Measurements from ENCODE around the gene C20orf96. TPM values are rescaled to one million over a fixed set of nuclear protein-coding genes. Genes with fewer than 3 reads are reported as not detected.
"Not testable (repeated sequence)": the region's sequence is repeated elsewhere in the genome, so short reads cannot be mapped to it uniquely, and the experiment has no call there.

The C20orf96 gene
- total RNA-seq = 1.7 and 3.9 TPM in 2 replicates

GRCh38 chr20:290084-290831, at the start of gene C20orf96:
C20orf96 (minus strand) TSS chr20:290750; CDS start chr20:290610, 140 bp downstream.
- DNase-seq (ENCODE audit: low read depth) = peak; percentile 68
- peak within 1 kb of the TSS; percentile 100 for H3K4me3 ChIP-seq (ENCODE audit: low read depth, low read length)
- TF ChIP-seq CTCF (conservative IDR thresholded peaks at IDR 0.05; ENCODE audit: low read depth, low read length) = peak; percentile 46

GRCh38 chr20:336040-336439, 45.5 kb upstream of the C20orf96 start:
- not testable (repeated sequence) for H3K4me3 ChIP-seq (ENCODE audit: low read depth, low read length); DNase-seq (ENCODE audit: low read depth)

DNA sequence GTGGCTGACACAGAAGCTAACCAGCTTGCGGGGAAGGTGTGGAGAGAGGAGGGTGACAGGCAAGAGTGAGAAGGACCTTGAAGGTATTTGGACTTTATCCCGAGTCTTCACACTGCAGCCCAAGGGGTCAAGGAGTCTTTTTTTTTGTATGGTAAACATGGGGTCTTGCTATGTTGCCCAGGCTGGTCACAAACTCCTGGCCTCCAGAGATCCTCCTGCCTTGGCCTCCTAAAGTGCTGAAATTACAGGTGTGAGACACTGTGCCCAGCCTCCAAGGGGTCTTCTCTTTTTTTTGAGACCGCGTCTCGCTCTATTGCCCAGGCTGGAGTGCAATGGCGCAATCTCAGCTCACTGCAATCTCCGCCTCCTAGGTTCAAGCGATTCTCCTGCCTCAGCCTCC, 44.0 kb upstream of the C20orf96 start:
- TF ChIP-seq CTCF (conservative IDR thresholded peaks at IDR 0.05; ENCODE audit: low read depth, low read length) = no peak
- DNase-seq (ENCODE audit: low read depth) = no peak
- no peak overlapping the region for H3K4me3 ChIP-seq (ENCODE audit: low read depth, low read length)

DNA sequence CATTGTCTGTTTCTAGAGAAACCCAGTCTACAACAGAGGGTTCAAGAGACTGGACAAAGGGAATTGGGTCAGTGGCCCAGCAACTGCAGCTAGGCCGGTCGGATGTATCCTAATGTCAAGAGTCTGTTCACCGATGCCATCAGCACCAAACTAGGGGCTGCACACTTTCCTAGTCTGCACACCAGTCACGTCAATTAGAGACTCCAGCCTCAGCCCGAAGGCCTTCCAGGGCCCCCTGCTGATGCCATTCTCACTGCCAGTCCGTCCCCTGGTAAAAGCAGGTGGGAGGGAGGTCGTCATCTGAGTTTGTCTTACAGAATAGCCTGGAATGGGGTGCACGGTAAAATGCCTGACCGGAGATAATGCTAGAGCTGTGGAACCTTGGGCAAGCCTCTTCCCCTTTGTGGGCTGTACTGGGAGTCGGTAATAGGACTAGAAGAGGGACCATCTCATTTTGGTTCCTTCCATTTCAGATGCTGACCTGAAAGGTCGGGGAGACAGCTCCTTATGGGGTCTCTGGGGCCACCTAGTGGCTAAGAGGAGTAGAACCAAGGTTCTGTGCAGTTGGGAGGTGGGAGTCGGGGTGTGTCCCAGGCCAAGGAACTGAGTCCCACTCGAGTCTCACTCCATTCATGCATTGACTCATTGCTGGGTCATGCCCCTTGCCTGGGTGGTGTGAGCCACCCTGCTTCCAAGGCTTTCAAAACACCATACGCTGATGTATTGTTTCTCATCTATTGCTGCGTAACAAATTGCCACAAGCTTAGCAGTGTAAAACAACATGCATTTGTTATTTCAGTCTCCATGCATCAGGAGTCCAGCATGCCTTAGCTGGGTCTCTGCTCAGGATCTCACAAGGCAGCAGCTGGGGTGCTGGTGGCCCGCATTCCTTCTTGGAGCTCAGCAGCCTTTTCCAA, 39.9 kb upstream of the C20orf96 start:
- DNase-seq (ENCODE audit: low read depth) = no peak
- peak; percentile 90 for TF ChIP-seq CTCF (conservative IDR thresholded peaks at IDR 0.05; ENCODE audit: low read depth, low read length)
- H3K4me3 ChIP-seq (ENCODE audit: low read depth, low read length) = no peak overlapping the region

GRCh38 chr20:329851-330232, 39.3 kb upstream of the C20orf96 start:
- no peak for DNase-seq (ENCODE audit: low read depth)
- no peak overlapping the region for H3K4me3 ChIP-seq (ENCODE audit: low read depth, low read length)
- TF ChIP-seq CTCF (conservative IDR thresholded peaks at IDR 0.05; ENCODE audit: low read depth, low read length) = no peak

DNA sequence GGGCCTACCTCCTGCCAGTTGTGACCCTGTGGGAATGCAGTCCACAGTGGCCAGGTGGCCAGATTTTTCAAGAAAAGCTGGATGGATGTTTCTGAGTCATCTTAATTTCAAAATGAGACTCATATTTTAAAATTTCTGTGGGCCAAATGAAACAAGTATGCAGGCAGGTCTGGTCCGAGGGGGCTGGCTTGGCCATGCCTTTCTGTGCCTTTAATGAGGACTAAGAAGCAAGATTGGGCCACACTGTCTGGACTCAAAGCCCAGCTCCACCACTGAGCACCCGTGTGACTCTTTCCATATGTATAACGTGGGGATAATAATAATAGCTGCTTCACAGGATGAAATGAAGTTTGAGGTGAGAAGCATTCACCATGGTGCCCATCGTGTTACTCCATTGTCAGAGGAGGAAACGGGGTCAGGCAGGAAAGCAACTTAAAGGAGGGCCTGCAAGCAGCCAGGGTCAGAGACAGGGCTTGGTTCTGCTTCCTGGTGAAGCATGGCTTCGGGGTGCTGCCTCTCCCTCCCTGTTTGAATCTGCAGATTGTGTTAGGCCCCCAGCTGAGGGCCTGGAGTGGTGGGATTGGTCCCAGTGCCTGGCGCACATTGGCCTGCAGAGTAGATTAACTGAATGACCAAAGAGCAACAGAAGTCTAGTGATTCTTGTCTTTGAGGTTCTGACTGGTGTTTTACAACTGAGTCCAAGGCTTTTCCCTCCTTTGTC, 38.6 kb upstream of the C20orf96 start:
- TF ChIP-seq CTCF (conservative IDR thresholded peaks at IDR 0.05; ENCODE audit: low read depth, low read length) = no peak
- no peak overlapping the region for H3K4me3 ChIP-seq (ENCODE audit: low read depth, low read length)

More for the DNA sequence above, 38.6 kb upstream of the C20orf96 start:
- DNase-seq (ENCODE audit: low read depth) = no peak
